ENCODE measurements around the gene RAC2.
A peak's percentile ranks its signal among the peaks of the same experiment; 100 is the strongest.
"Not testable (repeated sequence)": the region's sequence is repeated elsewhere in the genome, so short reads cannot be mapped to it uniquely, and the experiment has no call there.

The RAC2 gene

DNA sequence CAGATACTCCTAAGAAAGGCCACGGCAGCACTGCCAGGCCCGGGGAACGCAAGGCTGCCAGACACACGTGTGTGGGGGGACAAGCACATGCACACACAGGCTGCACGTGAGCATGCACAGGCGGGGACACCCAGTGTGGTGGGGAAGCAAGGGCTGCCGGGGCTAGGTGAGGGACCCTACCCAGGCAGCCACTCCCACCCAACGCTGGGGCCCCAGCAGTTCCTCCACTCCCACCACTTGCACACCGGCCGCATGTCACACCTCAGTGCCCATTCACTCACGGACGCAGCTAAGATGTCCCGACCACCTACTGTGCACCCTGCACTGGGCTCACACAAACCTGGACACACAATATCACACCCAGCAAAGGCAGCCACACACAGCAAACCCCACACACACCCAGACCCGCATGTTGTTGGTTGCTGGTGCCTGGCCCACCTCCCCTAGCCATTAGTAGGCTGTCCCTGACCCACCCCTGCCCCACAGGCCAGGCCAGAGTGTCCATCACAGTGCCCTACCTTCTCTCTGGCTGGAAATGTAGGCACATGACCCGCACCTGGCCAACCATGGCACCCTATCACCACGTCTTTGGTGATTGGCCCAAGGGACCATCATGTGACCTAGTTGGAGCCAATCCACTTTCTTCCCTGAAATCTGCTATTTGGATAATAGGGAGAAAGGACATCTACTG, 40.6 kb downstream of the RAC2 start:
- DNase-seq (ENCODE audit: low read depth), result no peak

DNA sequence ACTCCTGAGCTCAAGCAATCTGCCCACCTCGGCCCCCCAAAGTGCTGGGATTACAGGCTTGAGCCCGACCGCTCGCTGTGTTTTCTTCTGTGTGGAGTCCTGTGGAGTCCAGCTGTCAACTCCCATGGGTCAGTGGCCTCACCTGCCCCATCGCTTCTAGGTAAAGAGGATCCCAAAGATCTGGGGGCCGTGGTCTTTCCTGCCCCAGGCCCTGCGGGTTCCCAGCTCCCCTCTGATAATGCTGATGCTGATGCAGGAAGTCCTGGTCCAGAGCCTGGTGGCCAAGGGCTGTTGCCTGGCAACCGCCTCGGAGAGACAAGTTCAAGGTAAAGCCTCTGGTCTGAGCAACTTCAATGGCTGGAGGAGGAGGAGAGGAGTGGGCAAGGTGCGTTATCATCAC, 41.4 kb downstream of the RAC2 start:
- no peak for DNase-seq (ENCODE audit: low read depth)

DNA sequence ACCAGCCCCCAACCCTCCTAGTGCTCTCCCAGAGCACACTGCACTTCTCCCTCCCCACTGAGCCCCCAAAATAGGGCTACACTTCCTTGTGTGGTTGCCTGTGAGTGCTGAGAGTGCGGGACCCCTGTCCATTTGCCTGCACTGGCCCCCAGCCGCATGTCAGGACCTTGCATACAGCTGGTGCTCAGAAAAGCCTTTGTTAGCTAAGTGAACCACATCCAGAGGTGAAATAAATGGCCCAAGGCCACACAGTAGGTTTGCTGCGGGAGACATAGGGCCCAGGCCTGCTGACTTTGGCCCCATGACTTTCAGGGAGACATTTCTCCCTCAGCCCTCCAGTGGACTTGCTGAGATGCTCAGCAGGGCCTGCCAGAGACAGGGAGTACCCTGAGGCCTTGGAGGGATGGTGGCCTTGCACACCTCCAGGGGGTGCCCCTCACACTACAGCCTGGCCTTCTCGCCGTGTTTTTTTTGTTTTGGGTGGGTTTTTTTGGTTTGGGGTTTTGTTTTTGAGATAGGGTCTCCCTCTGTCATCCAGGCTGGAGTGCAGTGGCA, 42.0 kb downstream of the RAC2 start:
- DNase-seq (ENCODE audit: low read depth), result no peak

DNA sequence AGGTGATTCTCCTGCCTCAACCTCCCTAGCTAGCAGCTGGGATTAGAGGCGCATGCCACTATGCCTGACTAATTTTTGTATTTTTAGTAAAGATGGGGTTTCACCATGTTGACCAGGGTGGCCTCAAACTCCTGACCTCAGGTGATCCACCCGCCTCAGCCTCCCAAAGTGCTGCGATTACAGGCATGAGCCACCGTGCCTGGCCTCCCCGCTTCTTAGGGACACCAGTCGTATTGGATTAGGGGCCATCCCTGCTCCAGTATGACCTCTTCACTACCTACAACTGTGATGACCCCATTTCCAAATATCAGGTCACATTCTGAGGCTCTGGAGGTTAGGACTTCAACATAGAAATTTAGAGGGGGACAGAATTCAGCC, 42.6 kb downstream of the RAC2 start:
- not testable (repeated sequence) for DNase-seq (ENCODE audit: low read depth)

DNA sequence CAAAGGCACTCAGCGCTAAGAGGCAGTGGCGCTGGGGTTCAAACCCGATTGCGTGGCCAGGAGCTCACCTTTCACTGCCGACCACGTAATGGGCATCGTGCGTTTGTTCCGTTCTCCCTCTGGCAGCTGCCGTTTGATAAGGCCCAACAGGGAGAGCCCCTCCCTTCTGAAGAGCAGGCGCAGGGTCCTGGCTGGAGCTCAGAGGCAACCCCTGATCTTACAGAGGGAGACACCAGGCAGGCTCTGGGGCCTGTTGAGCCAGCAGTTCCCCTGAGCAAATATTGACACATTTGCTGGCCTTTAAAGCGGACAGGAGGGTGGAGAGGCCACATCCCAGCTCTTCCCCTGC, 44.3 kb downstream of the RAC2 start:
- no peak for DNase-seq (ENCODE audit: low read depth)

DNA sequence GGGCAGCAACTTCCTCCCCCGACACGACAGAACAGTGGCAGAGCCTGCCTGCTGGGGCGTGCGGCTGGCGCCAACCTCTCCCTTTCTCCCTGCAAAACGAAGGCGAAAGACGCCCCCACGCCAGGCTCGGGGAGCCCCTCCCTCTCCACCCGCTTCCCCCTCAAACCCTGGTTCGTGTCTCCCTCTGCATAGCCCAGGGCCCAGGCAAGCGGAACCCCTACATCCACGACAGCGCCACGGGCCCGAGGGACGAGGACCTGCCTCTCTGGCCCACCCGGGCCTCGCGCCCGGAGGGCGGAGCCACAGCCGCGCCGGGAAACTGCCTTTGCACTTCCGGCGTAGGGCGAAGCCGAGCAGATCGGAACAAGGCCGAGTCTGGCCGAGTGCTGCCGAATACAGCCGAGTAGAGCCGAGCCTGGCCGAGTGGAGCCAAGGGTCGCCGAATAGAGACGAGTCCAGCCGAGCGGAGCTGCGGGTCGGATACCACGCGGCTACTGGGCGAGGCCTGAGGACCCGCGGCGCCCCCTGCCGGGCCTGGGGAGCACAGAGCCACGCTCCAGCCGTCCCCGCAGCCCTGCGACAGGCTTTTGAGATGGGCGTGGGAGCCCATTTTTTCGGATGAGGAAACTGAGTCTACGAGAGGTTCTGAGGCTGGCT, 44.8 kb downstream of the RAC2 start:
- peak; percentile 98 for DNase-seq (ENCODE audit: low read depth)

DNA sequence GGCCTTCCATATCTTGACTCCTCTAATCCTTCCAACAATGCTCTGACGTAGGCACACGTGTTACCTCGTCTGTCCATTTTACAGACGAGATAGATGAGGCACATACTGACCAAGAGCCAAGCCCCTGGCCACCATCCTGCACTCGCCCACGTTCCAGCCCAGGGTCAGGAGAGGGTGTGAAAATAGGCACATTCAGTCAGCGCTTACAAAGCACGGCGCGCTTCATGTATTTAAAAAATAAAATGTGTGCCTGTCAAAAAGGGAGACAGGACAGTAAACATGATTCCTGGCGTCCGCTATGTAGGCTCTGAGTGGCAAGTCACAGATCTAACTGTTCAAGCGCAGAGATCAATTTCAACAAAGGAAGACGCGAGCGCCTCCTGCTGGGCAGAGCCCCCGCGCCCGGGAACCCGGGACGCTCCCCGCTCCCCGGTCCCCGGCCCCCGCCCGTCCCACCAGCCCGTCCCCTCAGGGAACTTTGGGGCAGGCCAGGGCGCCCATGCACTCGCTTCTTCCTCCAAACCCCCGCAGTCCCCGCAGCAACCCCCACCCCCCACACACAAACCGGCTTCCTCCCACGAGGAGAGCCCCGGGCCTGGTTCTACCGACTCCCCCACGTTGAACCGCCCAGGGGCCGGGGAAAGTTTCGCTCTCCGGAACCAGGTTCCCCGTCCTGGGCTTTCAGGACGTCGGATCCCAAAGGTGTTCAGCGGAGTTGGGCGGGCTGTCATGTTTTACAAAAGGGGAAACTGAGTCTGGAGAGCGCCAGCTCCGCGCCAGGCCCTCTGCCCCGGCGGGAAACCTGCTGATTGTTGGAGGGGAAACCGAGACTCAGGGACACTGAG, 45.6 kb downstream of the RAC2 start:
- DNase-seq (ENCODE audit: low read depth), result peak; percentile 93

DNA sequence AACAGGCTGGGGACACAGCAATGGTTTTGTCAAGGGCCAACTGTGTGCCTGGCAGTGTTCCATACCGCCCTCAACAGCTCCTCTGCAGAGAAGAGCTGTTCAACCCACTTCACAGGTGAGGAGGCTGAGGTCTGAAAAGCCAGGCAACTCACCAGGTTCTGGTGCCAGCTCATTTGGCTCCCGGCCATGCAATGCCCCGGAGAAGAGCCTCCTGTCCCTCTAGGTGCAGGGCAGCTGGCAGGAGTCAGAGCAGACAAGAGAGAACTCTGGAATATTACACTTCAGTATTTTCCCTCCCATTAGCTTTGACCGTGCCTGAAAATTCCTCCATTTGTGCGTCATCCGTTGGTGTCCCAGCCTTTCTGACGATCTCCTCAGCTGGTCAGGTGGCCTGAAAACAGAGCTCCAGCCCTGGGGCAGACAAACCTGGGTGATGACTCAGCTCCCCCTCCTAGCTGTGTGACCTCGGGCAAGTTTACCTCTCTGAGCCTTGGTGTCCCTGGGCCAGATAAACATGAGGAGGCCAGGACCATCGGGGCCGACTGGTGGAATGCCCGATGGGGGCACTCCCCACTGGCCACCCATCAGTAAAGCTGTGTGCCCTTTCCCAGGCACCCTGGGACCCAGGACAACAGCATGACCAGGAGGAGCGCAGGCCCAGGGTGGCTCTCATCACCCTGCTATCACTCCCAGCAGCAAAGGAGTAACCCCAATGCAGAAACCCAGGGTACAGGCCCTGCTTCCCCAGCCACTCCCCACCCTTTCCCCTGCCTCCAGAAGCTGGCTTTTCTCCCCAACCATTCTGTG, 46.4 kb downstream of the RAC2 start:
- DNase-seq (ENCODE audit: low read depth), result no peak

DNA sequence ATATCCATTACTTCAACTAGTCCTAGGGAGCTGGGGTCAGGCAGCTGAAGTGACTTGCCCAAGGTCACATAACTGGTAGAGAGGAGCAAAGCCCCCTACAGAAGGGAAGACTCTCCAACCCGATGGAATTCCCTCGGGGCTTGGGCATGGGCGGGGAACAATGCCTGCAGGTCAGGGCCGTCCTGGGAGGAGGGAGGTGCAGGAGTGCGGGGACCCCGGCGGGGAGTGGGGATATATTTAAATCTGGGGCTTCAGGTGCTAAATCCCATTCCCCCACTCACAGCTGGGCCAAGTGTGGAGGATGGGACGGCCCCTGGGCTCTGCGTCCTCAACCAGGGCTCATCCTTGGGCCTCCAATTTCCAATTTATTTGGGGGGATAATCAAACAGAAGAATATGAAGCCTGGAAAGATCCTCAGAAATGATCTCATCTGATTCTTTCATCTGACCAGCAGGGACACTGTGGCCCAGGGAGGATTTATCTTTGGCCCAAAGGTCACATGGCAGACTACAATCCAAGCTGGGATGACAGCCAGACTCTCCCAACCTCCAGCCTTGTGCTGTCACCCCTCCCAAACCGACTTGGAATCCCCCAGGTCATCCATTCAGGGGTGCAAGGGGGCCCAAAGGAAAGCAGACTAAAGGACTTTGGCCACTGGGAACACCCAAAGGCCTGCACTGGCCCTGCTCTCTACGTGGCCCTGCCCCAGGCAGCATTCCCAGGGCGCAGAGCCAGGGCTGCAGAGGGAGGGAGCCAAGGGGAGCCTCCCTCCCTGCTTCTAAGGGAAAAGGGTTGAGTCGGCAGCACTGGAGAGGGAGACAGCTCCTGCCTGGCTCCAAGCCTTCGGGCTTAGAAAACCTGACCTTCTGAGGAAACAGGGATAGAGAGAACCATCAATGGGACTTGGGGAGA, 47.3 kb downstream of the RAC2 start:
- DNase-seq (ENCODE audit: low read depth), result no peak

DNA sequence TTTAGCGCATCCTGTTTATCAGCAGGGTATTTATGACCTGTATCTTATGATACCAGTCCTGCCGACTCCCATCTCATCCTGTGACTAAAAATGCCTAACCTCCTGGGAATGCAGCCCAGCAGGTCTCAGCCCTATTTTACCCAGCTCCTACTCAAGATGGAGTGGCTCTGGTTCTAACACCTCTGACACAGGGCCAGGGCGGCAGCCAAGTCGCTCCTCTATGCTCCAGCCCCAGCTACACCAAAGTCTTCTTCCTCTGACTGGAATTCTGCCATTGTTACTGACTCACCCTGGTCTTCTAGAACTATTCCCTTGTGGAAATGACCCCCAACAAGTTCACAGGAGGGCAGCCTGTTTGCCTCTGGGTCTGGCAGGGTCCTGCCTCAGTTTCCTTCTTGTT, 48.1 kb downstream of the RAC2 start:
- DNase-seq (ENCODE audit: low read depth), result no peak

DNA sequence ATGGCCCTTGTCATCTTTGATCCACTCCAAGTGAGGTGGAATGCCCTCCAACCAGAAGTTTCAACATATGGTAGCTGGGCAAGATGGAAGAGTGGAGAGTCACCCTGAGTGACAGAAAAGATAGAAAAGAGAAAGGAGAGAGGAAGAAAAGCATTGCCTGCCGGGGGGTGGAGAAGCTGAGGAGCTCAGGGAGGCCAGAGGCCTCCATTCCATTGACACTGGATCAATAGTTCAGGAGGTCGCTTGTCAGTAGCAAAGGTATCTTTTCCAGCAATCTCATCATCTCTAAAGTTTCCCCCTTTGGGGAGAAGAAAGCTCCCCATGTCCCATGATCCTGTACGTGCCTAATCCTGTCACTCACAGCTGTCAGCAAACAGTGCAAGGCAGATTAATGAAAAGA, 49.3 kb downstream of the RAC2 start:
- no peak for DNase-seq (ENCODE audit: low read depth)

DNA sequence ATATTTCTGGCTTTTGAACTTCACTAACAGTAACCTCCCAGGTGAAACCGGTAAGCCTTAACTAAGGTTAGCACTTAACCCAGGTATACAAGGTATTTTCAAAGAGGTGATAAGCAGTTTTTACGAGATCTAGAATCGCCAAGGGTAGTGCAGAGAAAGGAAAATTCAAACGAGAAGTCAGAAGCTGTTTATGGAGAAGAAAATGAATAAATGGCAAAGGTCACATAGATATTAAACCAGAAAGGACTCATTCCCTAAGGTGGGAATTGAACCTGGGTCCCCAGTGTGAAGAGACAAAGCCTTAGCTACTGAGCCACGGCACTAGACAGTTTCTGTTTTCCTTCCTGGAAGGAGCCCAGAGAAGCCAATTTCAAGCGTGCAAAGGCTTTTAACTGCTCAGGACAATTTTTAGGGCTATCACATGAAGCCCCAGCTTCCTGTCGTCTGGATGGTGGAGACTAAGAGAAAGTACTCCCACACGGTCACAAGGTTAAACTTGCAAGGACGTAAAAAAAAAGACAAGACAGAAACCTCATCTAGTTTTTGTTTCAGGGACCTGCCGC, 50.4 kb downstream of the RAC2 start:
- DNase-seq (ENCODE audit: low read depth), result peak; percentile 19

DNA sequence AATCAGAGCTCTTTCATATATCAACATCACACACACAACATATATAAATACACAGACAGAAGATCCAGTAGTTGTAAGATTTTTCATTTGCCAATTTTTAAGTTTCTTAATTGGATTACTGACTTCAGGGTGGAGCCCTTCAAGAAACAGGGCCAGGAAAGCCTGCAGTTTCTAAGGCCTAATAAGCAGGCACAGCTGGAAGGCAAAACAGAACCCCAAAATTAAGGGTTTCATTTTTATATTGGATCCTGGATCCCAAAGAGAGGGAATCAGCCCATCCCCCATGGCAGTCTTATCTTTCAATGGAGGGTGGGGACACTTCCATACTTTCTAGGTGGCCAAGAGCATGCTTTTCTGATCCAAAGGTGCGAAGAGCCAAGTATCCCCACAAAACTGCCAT, 51.3 kb downstream of the RAC2 start:
- DNase-seq (ENCODE audit: low read depth), result no peak

DNA sequence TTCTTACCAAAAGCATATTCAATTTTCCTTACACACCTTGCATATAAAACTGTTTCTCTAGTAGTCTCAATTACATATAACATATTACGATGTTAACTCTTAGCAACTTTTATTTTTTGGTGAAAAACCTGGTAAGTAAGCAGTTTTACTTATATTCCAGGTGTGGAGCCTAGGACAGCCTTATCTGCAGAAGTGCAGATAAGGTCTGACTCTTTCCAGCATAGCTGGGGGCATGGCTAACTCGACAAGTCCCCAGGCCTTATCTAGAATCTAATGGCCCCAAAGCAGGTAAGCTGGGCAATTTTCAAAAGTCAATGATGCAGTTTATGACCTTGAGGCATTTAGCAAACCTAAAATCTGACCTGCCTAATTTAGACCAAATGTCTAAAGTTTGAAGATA, 51.9 kb downstream of the RAC2 start:
- no peak for DNase-seq (ENCODE audit: low read depth)

DNA sequence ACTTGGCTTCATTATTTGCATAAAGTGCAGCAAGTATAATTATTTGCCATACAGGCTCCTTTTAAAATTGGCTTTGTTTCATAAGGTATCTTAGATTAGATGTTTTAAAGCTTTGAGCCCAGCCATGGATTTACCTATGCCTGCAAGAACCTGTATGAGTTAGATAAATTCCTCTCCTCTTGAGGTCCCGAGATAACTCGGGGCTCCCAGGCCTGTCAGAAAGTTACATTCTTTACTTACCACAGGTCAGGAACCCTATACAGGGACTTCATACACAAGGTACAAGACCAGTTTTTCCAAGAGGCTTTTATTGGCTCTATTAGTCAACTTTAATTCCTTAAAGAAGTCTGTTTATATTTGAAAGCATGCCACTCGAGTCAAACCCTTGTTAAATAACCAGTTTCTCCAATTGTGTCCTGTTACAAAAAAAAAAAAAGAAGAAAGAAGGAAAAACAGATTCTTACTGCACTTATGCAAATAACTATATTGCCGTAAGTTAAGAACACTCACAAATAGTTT, 53.7 kb downstream of the RAC2 start:
- no peak for DNase-seq (ENCODE audit: low read depth)

DNA sequence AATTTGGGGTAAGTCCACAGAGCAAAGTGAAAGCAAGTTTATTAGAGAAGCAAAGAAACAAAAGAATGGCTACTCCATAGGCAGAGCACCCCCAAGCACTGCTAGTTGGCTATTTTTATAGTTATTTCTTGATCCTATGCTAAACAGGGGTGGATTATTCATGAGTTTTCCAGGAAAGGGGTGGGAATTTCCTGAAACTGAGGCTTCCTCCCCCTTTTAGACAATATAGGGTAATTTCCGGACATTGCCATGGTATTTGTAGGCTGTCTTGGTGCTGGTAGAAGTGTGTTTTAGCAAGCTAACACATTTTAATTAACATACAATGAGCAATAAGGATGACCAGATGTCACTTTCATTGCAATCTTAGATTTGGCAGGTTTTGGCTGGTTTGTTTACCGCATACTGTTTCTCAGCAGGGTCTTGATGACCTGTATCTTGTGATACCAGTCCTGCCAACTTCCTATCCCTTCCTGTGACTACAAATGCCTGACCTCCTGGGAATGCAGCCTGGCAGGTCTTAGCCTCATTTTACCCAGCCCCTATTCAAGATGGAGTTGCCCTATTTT, 55.1 kb downstream of the RAC2 start:
- no peak for DNase-seq (ENCODE audit: low read depth)

DNA sequence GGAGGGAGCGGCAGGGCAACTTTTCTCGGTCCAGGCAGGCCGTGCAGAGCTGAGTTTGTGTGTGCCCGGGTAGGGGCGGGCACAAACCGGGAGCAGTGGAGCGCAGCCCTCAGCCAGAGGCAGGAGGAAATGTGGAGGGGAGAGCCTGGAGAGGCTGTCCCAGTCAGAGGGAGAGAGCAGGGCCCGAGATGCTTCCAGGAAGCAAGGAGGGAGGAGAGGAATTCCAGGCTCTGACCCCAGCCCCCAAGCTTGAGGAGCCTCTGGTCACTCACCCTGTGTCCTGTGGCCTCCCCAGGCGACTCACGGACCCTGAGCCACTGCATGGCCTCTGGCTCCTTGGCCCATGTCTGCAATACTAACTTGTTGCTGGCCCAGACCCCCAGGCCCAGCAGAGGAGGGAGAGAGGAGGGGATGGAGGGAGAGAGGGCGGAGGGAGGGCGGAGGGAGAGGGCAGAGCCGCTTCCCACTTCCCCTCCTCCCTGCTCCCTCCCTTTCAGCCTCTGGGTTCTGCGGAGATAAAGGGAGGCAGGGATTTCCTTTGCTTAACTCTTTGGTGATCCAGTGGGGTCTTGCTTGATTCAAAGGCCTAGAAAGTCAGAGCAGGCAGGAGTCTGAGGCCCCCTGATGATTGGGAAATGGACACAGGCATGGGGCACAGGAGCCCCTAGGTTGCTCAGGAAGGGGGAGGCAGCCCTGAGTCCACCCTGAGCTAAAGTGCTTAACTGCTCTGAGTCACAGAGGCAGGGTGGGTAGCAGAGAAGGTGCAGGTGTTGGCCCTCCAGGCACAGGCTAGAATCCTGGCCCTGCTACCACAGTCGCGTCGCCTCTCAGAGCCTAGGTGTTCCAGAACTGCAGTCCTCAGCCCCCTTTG, 55.9 kb downstream of the RAC2 start, which contains the start of gene C1QTNF6:
Gene C1QTNF6, minus strand, starts transcription at position 357 of the 871 bp plus-strand sequence. Its CDS starts 34 bp downstream, at position 323.
- no peak for DNase-seq (ENCODE audit: low read depth)

DNA sequence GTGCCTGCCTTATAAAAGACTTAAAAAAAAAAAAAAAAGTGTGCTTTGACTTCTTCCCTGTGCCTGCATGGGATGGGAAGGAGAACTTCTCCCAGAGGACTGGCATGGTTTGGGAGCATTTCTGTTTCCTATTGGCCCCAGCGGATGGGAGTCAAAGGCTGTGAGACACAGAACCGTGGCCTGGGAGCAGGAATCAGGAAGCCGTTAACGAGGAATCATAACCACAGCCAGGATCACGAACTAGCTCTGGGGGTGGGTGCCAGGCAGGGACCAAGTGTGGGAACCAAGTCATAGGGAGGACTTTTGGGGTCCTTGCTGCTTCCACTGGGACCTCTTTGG, 56.5 kb downstream of the RAC2 start:
- no peak for DNase-seq (ENCODE audit: low read depth)

DNA sequence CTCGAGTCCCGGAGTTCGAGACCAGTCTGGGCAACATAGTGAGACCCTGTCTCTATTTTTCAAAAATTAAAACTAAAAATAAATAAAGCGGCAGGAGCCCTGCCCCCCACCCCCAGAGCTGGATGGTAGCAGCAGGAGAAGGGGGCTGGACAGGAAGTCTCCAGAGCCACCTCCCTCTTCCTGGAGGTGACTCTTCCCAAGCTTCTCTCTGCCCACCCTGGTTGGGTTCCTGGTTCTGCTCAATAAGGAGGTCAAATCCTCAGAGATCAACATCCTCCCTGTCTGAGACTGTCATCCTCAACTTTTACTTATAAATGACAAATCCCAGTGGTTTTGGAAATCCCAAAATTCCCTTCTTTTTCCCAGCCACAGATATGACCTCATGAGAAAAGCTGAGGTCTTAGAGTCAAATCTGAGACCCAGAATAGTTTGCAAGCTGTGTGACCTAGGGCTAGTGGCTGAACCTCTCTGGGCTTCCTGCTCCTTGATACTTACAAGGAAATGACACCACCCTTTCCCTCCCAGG, 57.0 kb downstream of the RAC2 start:
- DNase-seq (ENCODE audit: low read depth), result no peak

Data from stimulated activated CD8-positive, alpha-beta memory T cell treated with anti-CD3 and anti-CD28 coated beads, Interleukin-7, amount 100 ng/mL, for 24 hours (primary cell).